Breast epithelium (tissue), 4 donors: ENCODE data around the gene BTBD7. TPM values are rescaled to one million over a fixed set of nuclear protein-coding genes. Genes with fewer than 3 reads are reported as not detected.
"Not testable (repeated sequence)": the region's sequence is repeated elsewhere in the genome, so short reads cannot be mapped to it uniquely, and the experiment has no call there.

Experiments used
- DNase-seq, 2 donors: peaks; one replicate each; pipeline ENCODE4 v3.0.0-alpha.2; 2019; ENCODE audit warnings: low spot score in 2 of 2
- H3K27ac ChIP-seq, 2 donors: fragments of 200-600 bp; sonication (generic) in 1 of 2; one replicate each; pipeline ENCODE4 v1.5.1; 2016 to 2019; ENCODE audit warnings: mild to moderate bottlenecking in 1 of 2
- H3K27me3 ChIP-seq, 2 donors: fragments of 200-600 bp; sonication (generic) in 1 of 2; one replicate each; pipeline versions ENCODE4 v1.5.1 to v1.6.0; 2017 to 2019; ENCODE audit warnings: control low read depth in 1 of 2, mild to moderate bottlenecking in 1 of 2
- H3K36me3 ChIP-seq: fragments of 200-600 bp; one replicate; pipeline ENCODE4 v1.5.1; 2019
- H3K4me1 ChIP-seq, 2 donors: fragments of 200-600 bp; sonication (generic); one replicate each; pipeline ENCODE4 v1.5.1; 2016 to 2019; ENCODE audit warnings: control low read depth in 1 of 2
- H3K4me3 ChIP-seq, 3 donors: fragments of 200-600 bp; sonication (generic); 1 replicate in 2 of 3; 2 replicates in 1 of 3; pipeline ENCODE4 v1.5.1; 2016 to 2019; ENCODE audit warnings: mild to moderate bottlenecking in 3 of 3, moderate library complexity in 2 of 3
- H3K9me3 ChIP-seq, 2 donors: fragments of 200-600 bp; sonication (generic) in 1 of 2; one replicate each; pipeline ENCODE4 v1.5.1; 2016 to 2019; ENCODE audit warnings: control low read depth in 1 of 2
- POLR2A ChIP-seq: fragments of 450-650 bp; IDR thresholded peaks from one replicate; pipeline ENCODE4 v1.6.1; 2016; ENCODE audit warnings: antibody characterized with exemption, mild to moderate bottlenecking, moderate library complexity
- POLR2AphosphoS5 ChIP-seq, 3 donors: sonication (generic); formaldehyde crosslinking; IDR thresholded peaks; one replicate each; pipeline ENCODE4 v1.6.1; 2017; ENCODE audit warnings: antibody characterized with exemption in 3 of 3
- intact Hi-C: fragments of 100-400 bp; cut with DNase I; formaldehyde crosslinking; loops from one replicate; pipeline ENCODE4 v1.15.1; 2023; ENCODE audit warnings: low total_unique reads
- total RNA-seq, 3 donors: library from RNA; depleted of rRNA; stranded (reverse); fragments of >200 nt; gene quantifications; one replicate each; pipeline ENCODE4 v1.1.0, GENCODE V29; 2016
- TF ChIP-seq, protein P1 (sequence below), 3 donors: fragments of 450-650 bp; IDR thresholded peaks; one replicate each; pipeline ENCODE4 v1.5.1; 2016 to 2017; ENCODE audit warnings: antibody characterized with exemption in 3 of 3, mild to moderate bottlenecking in 3 of 3, moderate library complexity in 3 of 3

Gene BTBD7
- total RNA-seq, 3 donors from 2014 or later, result 19.7 to 32.8 (median 26.5) TPM

DNA sequence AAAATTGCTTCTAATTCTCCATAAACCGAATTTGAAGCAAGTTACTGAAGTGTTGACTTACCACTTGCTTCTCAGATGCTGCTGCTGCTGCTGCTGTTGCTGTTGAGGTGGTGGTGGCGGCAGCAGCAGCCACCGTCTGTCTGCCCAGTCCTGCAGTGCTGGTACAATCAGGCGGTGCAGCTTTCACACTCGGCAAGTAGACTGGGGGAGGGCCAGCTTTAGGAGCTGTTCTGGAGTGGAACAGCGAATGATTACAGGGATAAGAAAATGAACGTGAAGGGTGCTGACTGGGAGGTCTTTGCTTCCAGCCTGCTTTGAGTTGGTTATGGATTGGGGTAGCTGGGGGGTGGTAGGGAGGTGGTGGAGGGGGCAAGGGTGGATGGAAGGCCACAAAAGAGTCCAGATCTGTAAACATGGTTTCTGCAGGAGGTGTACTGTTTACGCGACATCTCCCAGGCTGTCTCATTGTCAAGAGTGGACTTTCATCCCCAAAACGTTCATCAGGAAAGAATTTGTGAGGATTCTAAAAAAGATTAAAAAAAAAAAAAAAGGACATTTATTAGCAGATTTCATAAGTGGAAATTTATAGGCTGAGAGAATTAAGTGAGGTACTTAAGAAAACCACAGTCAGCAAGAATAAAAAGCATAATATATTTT, 86.9 kb downstream of the BTBD7 start:
- intact Hi-C loops, result no loop called here
- peaks cover 14% of the 10 kb centered on the region for H3K36me3 ChIP-seq
- H3K4me1 ChIP-seq, result no peaks in the 10 kb centered on the region
- no peak overlapping the region for H3K27ac ChIP-seq
- H3K4me3 ChIP-seq, result no peak overlapping the region
- TF ChIP-seq, protein P1, sequence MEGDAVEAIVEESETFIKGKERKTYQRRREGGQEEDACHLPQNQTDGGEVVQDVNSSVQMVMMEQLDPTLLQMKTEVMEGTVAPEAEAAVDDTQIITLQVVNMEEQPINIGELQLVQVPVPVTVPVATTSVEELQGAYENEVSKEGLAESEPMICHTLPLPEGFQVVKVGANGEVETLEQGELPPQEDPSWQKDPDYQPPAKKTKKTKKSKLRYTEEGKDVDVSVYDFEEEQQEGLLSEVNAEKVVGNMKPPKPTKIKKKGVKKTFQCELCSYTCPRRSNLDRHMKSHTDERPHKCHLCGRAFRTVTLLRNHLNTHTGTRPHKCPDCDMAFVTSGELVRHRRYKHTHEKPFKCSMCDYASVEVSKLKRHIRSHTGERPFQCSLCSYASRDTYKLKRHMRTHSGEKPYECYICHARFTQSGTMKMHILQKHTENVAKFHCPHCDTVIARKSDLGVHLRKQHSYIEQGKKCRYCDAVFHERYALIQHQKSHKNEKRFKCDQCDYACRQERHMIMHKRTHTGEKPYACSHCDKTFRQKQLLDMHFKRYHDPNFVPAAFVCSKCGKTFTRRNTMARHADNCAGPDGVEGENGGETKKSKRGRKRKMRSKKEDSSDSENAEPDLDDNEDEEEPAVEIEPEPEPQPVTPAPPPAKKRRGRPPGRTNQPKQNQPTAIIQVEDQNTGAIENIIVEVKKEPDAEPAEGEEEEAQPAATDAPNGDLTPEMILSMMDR (IDR thresholded peaks at IDR 0.05), result no peak
- no peak for TF ChIP-seq POLR2A
- TF ChIP-seq POLR2AphosphoS5 (IDR thresholded peaks at IDR 0.05), result no peak
- no peak for DNase-seq
- no peaks in the 10 kb centered on the region for H3K9me3 ChIP-seq
- H3K27me3 ChIP-seq, result no peaks in the 10 kb centered on the region

DNA sequence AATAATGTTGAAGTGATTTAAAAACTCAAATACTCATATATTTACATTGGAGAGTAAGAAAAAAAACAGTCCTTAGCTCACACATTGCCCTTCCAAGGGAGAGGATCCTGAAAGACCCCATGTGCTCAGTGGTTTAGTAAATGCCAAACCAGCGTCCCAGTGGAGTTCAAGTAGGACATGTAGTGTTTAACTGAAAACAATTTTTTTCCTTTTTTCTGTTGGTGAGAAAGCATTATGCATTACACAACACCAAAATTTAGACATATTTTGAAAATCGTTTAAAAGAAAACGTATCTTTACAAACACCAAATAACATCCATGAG, 92.2 kb downstream of the BTBD7 start:
- Histone ChIP-seq H3K4me3 (no peak overlapping the region), H3K27ac (no peak overlapping the region), H3K27me3 (no peaks in the 10 kb centered on the region), H3K9me3 (no peaks in the 10 kb centered on the region), H3K36me3 (peaks cover 3% of the 10 kb centered on the region), H3K4me1 (no peaks in the 10 kb centered on the region)
- DNase-seq, result no peak
- TF ChIP-seq, protein P1 (IDR thresholded peaks at IDR 0.05), result no peak
- TF ChIP-seq POLR2AphosphoS5 (IDR thresholded peaks at IDR 0.05) (no peak), POLR2A (no peak)
- intact Hi-C loops, result no loop called here

DNA sequence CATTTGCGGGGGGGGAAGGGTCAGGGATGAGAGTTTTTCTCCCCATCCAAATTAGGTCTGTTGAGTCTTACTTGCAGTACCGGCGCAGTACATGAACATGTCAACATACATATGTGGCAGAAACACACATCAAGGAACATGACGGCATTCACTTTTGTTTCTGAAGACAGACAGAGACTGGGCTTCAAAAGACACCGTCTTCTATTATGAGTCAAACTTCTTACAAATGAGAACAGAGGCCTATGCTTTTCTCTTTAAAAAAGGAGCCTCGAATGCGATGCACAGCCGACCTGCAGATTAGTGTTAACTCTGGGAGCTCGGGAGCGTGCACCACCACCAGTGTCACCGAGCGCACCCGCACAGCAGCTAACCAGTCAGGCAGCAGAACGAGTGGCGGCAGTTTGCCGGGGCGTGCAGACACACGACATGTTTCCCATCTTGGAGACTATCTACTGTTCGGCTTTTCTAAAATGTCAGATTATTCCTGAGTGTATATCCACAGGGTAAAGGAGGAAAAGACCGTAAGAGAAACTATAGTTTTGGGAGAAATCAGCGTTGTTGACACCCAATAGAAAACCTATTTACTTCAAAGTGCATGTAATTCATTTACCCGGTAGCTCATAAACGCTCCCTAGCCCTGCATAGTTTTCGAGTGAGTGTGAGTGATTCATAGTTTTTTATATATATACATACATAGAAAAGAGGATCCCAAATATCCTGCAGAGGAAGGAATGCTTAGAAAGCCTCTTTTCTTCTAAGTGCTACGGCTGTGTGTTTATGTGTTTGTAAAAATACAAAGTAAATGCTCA, 92.8 kb downstream of the BTBD7 start:
- H3K36me3 ChIP-seq, result no peaks in the 10 kb centered on the region
- H3K27me3 ChIP-seq, result no peaks in the 10 kb centered on the region
- H3K4me3 ChIP-seq, result no peak overlapping the region
- no peaks in the 10 kb centered on the region for H3K4me1 ChIP-seq
- no peak overlapping the region for H3K27ac ChIP-seq
- DNase-seq, result no peak
- intact Hi-C loops, result no loop called here
- TF ChIP-seq POLR2A (no peak), POLR2AphosphoS5 (IDR thresholded peaks at IDR 0.05) (no peak)
- TF ChIP-seq, protein P1 (IDR thresholded peaks at IDR 0.05), result no peak
- no peaks in the 10 kb centered on the region for H3K9me3 ChIP-seq

DNA sequence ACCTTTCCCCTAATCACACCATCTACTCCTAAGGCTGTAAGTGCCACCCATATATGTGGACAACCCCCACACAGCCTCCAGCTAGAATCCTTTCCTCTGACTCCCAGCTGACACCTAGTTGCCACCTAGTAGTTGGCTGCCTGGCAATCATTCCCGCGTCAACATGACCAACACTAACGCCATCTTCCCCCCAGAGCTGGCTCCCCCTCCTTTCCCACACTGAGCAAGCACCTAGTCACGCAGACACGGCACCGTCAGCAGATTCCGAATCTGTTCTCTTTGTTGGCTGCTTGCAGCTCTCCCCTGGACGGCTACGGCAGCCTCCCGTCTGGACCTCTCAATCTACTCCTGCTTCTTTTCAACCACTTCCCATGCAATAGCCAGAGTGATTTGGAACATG, 98.0 kb downstream of the BTBD7 start:
- H3K4me3 ChIP-seq, result no peak overlapping the region
- H3K9me3 ChIP-seq, result no peaks in the 10 kb centered on the region
- no peak overlapping the region for H3K27ac ChIP-seq
- no peaks in the 10 kb centered on the region for H3K27me3 ChIP-seq
- DNase-seq, result no peak
- intact Hi-C loops, result no loop called here
- TF ChIP-seq, protein P1 (IDR thresholded peaks at IDR 0.05), result no peak
- TF ChIP-seq POLR2AphosphoS5 (IDR thresholded peaks at IDR 0.05), result no peak
- no peak for TF ChIP-seq POLR2A
- H3K36me3 ChIP-seq, result no peaks in the 10 kb centered on the region
- H3K4me1 ChIP-seq, result no peaks in the 10 kb centered on the region

DNA sequence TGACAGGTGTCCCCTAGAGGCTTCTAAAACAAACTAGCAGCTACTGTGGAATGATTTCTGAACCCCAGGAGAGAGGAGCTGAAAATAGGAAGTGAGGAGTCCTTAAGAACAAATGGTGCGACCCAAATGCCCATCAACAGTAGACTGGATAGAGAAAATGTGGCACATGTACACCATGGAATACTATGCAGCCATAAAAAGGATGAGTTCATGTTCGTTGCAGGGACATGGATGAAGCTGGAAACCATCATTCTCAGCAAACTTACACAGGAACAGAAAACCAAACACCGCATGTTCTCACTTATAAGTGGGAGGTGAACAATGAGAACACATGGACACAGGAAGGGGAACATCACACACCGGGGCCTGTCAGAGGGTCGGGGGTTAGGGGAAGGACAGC, 99.8 kb downstream of the BTBD7 start:
- not testable (repeated sequence) for DNase-seq

More for the DNA sequence above, 99.8 kb downstream of the BTBD7 start:
- intact Hi-C loops, H3K27ac ChIP-seq, H3K36me3 ChIP-seq, H3K4me3 ChIP-seq, H3K9me3 ChIP-seq, H3K4me1 ChIP-seq, H3K27me3 ChIP-seq: not testable (repeated sequence)
